Endodermal cell (in vitro differentiated cells): ENCODE results near the gene DYNLRB2. TPM values are rescaled to one million over a fixed set of nuclear protein-coding genes. Genes with fewer than 3 reads are reported as not detected.

Source experiments
- DNase-seq: peaks from one replicate; pipeline ENCODE4 v3.0.0-alpha.2; 2017
- H3K27ac ChIP-seq: 2 replicates; pipeline ENCODE4 v1.5.1; 2013; ENCODE audit warnings: mild to moderate bottlenecking, low read depth, low read length, moderate library complexity
- H3K27me3 ChIP-seq: 2 replicates; pipeline ENCODE4 v1.6.1; 2013; ENCODE audit warnings: mild to moderate bottlenecking, low read length, moderate library complexity; ENCODE audit not compliant: insufficient read depth, control insufficient read depth, poor library complexity, severe bottlenecking
- H3K36me3 ChIP-seq: 2 replicates; pipeline ENCODE4 v1.7.0; 2013; ENCODE audit warnings: mild to moderate bottlenecking, low read length, moderate library complexity; ENCODE audit not compliant: control insufficient read depth, insufficient read depth
- H3K4me1 ChIP-seq: one replicate; pipeline ENCODE4 v1.7.0; 2013; ENCODE audit warnings: low read length; ENCODE audit not compliant: control insufficient read depth, insufficient read depth
- H3K4me3 ChIP-seq: 2 replicates; pipeline ENCODE4 v1.5.1; 2013; ENCODE audit warnings: mild to moderate bottlenecking, low read length, moderate library complexity
- H3K9ac ChIP-seq: 2 replicates; pipeline ENCODE4 v1.6.1; 2013; ENCODE audit warnings: mild to moderate bottlenecking, low read length, moderate library complexity; ENCODE audit not compliant: poor library complexity, severe bottlenecking; ENCODE audit errors: extremely low read depth
- H3K9me3 ChIP-seq: 2 replicates; pipeline ENCODE4 v1.6.1; 2013; ENCODE audit warnings: mild to moderate bottlenecking, low read length, moderate library complexity; ENCODE audit not compliant: control insufficient read depth
- H3K27ac Mint-ChIP-seq: 2 replicates; pipeline ENCODE4 v1.8.0; 2020; ENCODE audit warnings: mixed read lengths
- H3K27me3 Mint-ChIP-seq: 2 replicates; pipeline ENCODE4 v1.8.0; 2021; ENCODE audit warnings: mild to moderate bottlenecking, mixed read lengths; ENCODE audit not compliant: insufficient read depth
- H3K36me3 Mint-ChIP-seq: 2 replicates; pipeline ENCODE4 v1.8.0; 2020; ENCODE audit warnings: low read depth, mixed read lengths
- H3K4me1 Mint-ChIP-seq: 2 replicates; pipeline ENCODE4 v1.8.0; 2020; ENCODE audit warnings: mixed read lengths
- H3K4me3 Mint-ChIP-seq: 2 replicates; pipeline ENCODE4 v1.8.0; 2020; ENCODE audit warnings: mild to moderate bottlenecking, moderate library complexity, mixed read lengths
- H3K9me3 Mint-ChIP-seq: 2 replicates; pipeline ENCODE4 v1.8.0; 2020; ENCODE audit warnings: mild to moderate bottlenecking, mixed read lengths
- CTCF ChIP-seq: fragments of 200-600 bp; sonication (generic); conservative IDR thresholded peaks from 2 replicates; pipeline ENCODE4 v1.5.0; 2021; ENCODE audit warnings: antibody characterized with exemption, mild to moderate bottlenecking
- WGBS, 2 experiments: methylation state at CpG; one replicate each; pipeline versions ENCODE4 v1.1.5 to v1.1.7; 2013; ENCODE audit warnings: missing lambda C conversion rate in 2 of 2, mixed read lengths in 1 of 2; ENCODE audit not compliant: insufficient coverage in 1 of 2, insufficient read length in 1 of 2; 5-methylcytosine and 5-hydroxymethylcytosine counted together
- total RNA-seq, 2 donors: library from RNA; stranded (reverse); fragmentation: NEBNext Ultra II Directional in 1 of 2; extraction: Animal tissue kit (Norgen Biotek cat#: 25700) in 1 of 2; gene quantifications; 2 replicates in 1 of 2; 3 replicates in 1 of 2; pipeline ENCODE4 v1.2.1, GENCODE V29; 2021

The DYNLRB2 gene
- total RNA-seq, 2 donors from 2014 or later = not detected

DNA sequence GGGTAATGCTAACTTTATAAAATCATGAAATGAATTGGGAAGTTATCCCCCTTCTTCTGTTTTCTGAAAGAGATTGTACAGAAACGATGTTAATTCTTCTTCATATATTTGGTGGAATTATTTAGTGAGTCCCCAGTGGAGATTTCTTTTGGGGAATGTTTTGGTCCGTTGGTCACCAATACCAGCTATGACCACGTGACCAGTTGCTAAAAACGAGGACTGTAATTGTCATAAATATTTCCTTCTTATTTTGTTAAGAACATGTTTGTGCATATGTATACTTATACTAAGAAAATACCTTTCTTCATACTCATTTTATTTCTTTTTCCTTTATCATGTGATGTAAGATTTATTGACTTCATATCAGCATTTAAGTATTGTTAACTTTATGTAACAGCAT is 10.3 kb upstream of the DYNLRB2 start:
- Histone ChIP-seq H3K27me3 (peaks cover 46% of the 10 kb centered on the region), H3K9ac (no peak overlapping the region), H3K9me3 (no peaks in the 10 kb centered on the region), H3K4me3 (no peak overlapping the region), H3K27ac (no peak overlapping the region), H3K4me1 (no peaks in the 10 kb centered on the region), H3K36me3 (no peaks in the 10 kb centered on the region)
- H3K4me1 Mint-ChIP-seq = peaks cover 4% of the 10 kb centered on the region
- H3K36me3 Mint-ChIP-seq = no peaks in the 10 kb centered on the region
- H3K4me3 Mint-ChIP-seq = no peak overlapping the region
- no peak for TF ChIP-seq CTCF
- WGBS, 2 experiments = 100% methylated on average over 1 of the region's 4 CpGs; no CpG with 5 or more reads in 1 of the 2 experiments
- no peak overlapping the region for H3K27ac Mint-ChIP-seq
- no peak for DNase-seq
- H3K9me3 Mint-ChIP-seq = no peaks in the 10 kb centered on the region
- H3K27me3 Mint-ChIP-seq = peaks cover 25% of the 10 kb centered on the region

GRCh38 chr16:80536238-80536637 is 4.6 kb upstream of the DYNLRB2 start:
- H3K27ac Mint-ChIP-seq = no peak overlapping the region
- no peaks in the 10 kb centered on the region for H3K36me3 ChIP-seq
- H3K4me3 ChIP-seq = no peak overlapping the region
- no peak for DNase-seq
- no peak overlapping the region for H3K4me3 Mint-ChIP-seq
- H3K27me3 Mint-ChIP-seq = peaks cover 63% of the 10 kb centered on the region
- no peaks in the 10 kb centered on the region for H3K4me1 ChIP-seq
- no peak overlapping the region for H3K27ac ChIP-seq
- peaks cover 4% of the 10 kb centered on the region for H3K9me3 Mint-ChIP-seq
- no peak for TF ChIP-seq CTCF
- H3K9ac ChIP-seq = no peak overlapping the region
- 80% methylated on average over 1 of the region's 2 CpGs; no CpG with 5 or more reads in 1 of the 2 experiments for WGBS, 2 experiments
- H3K27me3 ChIP-seq = peaks cover 83% of the 10 kb centered on the region
- H3K36me3 Mint-ChIP-seq = no peaks in the 10 kb centered on the region
- H3K9me3 ChIP-seq = peaks cover 10% of the 10 kb centered on the region
- H3K4me1 Mint-ChIP-seq = no peaks in the 10 kb centered on the region

GRCh38 chr16:80541306-80541694 is 507 bp downstream of the DYNLRB2 start:
- no peaks in the 10 kb centered on the region for H3K36me3 Mint-ChIP-seq
- peak overlapping the region; percentile 70 for H3K27ac Mint-ChIP-seq

More at GRCh38 chr16:80541306-80541694, 507 bp downstream of the DYNLRB2 start:
- Mint-ChIP-seq H3K4me3 (peak overlapping the region; percentile 70), H3K4me1 (no peaks in the 10 kb centered on the region), H3K9me3 (peaks cover 4% of the 10 kb centered on the region), H3K27me3 (peaks cover 59% of the 10 kb centered on the region)
- peaks cover 10% of the 10 kb centered on the region for H3K9me3 ChIP-seq
- H3K4me3 ChIP-seq = peak overlapping the region; percentile 95
- H3K4me1 ChIP-seq = no peaks in the 10 kb centered on the region
- peak overlapping the region; percentile 63 for H3K9ac ChIP-seq
- DNase-seq = no peak
- no peaks in the 10 kb centered on the region for H3K36me3 ChIP-seq
- no peak for TF ChIP-seq CTCF
- H3K27ac ChIP-seq = no peak overlapping the region
- peaks cover 68% of the 10 kb centered on the region for H3K27me3 ChIP-seq
- WGBS, 2 experiments = 26 to 40% methylated on average over 5 of the region's 6 CpGs
